ENCODE results near the gene FBLIM1. TPM values are rescaled to one million over a fixed set of nuclear protein-coding genes. Genes with fewer than 3 reads are reported as not detected.
"Not testable (repeated sequence)": the region's sequence is repeated elsewhere in the genome, so short reads cannot be mapped to it uniquely, and the experiment has no call there.

Gene FBLIM1
- total RNA-seq, 1 donor from 2014 or later = 14.6 TPM

- no peak for DNase-seq
Measured at GRCh38 chr1:15816674-15817073, 58.1 kb downstream of the FBLIM1 start.

- no peak for DNase-seq
Measured at GRCh38 chr1:15820478-15820877, 61.9 kb downstream of the FBLIM1 start.

- DNase-seq = no peak
Measured at GRCh38 chr1:15825800-15826199, 67.2 kb downstream of the FBLIM1 start.

GRCh38 chr1:15826810-15827507 is 68.4 kb downstream of the FBLIM1 start:
- DNase-seq = no peak

GRCh38 chr1:15827567-15827966 is 69.0 kb downstream of the FBLIM1 start:
- DNase-seq = not testable (repeated sequence)

GRCh38 chr1:15828931-15829330 is 70.3 kb downstream of the FBLIM1 start:
- not testable (repeated sequence) for DNase-seq

- no peak for DNase-seq
Measured at GRCh38 chr1:15830258-15830657, 71.7 kb downstream of the FBLIM1 start.

- DNase-seq = no peak
Measured at GRCh38 chr1:15833069-15833679, 74.6 kb downstream of the FBLIM1 start.

- peak; percentile 65 for DNase-seq
Measured at GRCh38 chr1:15833842-15834405, 75.3 kb downstream of the FBLIM1 start.

- DNase-seq = peak; percentile 96
Measured at GRCh38 chr1:15834406-15835204, 76.0 kb downstream of the FBLIM1 start.

GRCh38 chr1:15835205-15835740 is 76.7 kb downstream of the FBLIM1 start:
- DNase-seq = no peak

- DNase-seq = peak; percentile 99
Measured at GRCh38 chr1:15835741-15836510, 77.3 kb downstream of the FBLIM1 start.

Other genes with a start within 250 kb of the FBLIM1 start
- 5.1 TPM for gene CASP9, start 234.6 kb upstream of the FBLIM1 start, total RNA-seq
- gene DNAJC16, start 231.9 kb upstream of the FBLIM1 start, total RNA-seq = 12.8 TPM
- 0.99 TPM for gene AGMAT, start 173.7 kb upstream of the FBLIM1 start, total RNA-seq
- 54.4 TPM for gene DDI2, start 141.3 kb upstream of the FBLIM1 start, total RNA-seq
- gene PLEKHM2, start 74.5 kb upstream of the FBLIM1 start, total RNA-seq = 19.6 TPM
- 0.49 TPM for gene SLC25A34, start 22.5 kb upstream of the FBLIM1 start, total RNA-seq
- gene TMEM82, start 16.3 kb upstream of the FBLIM1 start, total RNA-seq = not detected
- gene UQCRHL, start 48.9 kb downstream of the FBLIM1 start, total RNA-seq = 4.2 TPM
- gene SPEN, start 88.9 kb downstream of the FBLIM1 start, total RNA-seq = 46.5 TPM
- 17.6 TPM for gene ZBTB17, start 217.3 kb downstream of the FBLIM1 start, total RNA-seq
- not detected for gene SRARP, start 245.4 kb downstream of the FBLIM1 start, total RNA-seq

All from skin of body (tissue), 2 donors.